VCaP (cell line): ENCODE measurements around the gene SERF2.
"Not testable (repeated sequence)": the region's sequence is repeated elsewhere in the genome, so short reads cannot be mapped to it uniquely, and the experiment has no call there.

Source experiments
- H3K27ac ChIP-seq: fragments of 450-650 bp; 2 replicates; pipeline ENCODE4 v1.5.1; 2017
- TF ChIP-seq, protein P1 (sequence below): fragments of 450-650 bp; conservative IDR thresholded peaks from 2 replicates; pipeline ENCODE4 v1.5.1; 2017; ENCODE audit warnings: mild to moderate bottlenecking, moderate library complexity

SERF2 gene

DNA sequence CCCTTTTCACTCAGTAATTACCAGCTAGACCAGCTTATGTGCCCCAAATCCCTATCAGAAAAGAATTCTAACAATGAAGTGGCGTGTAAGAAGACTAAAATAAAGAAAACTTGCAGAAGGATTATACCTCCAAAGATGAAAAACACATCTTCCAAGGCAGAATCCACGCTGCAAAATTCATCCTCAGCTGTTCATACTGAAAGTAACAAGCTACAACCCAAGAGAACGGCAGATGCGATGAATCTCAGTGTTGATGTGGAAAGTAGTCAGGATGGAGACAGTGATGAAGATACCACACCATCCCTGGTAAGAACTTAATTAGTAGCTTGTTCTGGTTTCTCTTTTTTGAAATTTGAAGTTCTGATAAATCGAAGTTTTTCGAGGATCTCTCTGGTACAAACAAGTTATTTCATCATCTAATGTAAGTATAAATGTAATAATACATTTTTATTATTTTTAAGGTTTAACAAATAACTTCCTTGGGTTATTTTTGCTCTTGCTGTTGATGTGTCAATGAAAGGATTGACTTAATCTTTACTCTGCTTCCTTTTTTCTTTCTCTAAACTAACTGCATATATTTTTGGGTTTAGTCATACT, 36.0 kb downstream of the SERF2 start:
- TF ChIP-seq, protein P1, sequence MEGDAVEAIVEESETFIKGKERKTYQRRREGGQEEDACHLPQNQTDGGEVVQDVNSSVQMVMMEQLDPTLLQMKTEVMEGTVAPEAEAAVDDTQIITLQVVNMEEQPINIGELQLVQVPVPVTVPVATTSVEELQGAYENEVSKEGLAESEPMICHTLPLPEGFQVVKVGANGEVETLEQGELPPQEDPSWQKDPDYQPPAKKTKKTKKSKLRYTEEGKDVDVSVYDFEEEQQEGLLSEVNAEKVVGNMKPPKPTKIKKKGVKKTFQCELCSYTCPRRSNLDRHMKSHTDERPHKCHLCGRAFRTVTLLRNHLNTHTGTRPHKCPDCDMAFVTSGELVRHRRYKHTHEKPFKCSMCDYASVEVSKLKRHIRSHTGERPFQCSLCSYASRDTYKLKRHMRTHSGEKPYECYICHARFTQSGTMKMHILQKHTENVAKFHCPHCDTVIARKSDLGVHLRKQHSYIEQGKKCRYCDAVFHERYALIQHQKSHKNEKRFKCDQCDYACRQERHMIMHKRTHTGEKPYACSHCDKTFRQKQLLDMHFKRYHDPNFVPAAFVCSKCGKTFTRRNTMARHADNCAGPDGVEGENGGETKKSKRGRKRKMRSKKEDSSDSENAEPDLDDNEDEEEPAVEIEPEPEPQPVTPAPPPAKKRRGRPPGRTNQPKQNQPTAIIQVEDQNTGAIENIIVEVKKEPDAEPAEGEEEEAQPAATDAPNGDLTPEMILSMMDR = no peak
- H3K27ac ChIP-seq = peak overlapping the region; percentile 72

DNA sequence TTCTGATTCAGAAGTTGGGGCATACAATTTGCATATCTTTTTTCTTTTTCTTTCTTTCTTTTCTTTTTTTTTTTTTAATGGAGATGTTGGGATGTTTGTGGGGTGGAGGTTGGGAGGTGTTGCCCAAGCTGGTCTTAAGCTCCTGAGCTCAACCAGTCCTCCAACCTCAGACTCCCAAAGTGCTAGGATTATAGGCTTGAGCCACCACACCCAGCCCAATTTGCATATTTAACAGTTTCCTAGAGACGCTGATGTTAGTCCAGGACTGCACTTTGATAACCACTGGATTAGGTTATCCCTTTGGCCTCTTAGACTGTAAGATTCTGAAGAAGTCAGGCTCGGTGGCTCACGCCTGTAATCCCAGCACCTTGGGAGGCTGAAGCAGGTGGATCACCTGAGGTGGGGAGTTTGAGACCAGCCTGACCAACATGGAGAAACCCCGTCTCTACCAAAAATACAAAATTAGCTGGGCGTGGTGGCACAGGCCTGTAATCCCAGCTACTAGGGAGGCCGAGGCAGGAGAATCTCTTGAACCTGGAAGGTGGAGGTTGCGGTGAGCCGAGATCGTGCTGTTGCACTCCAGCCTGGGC, 37.9 kb downstream of the SERF2 start:
- not testable (repeated sequence) for H3K27ac ChIP-seq

DNA sequence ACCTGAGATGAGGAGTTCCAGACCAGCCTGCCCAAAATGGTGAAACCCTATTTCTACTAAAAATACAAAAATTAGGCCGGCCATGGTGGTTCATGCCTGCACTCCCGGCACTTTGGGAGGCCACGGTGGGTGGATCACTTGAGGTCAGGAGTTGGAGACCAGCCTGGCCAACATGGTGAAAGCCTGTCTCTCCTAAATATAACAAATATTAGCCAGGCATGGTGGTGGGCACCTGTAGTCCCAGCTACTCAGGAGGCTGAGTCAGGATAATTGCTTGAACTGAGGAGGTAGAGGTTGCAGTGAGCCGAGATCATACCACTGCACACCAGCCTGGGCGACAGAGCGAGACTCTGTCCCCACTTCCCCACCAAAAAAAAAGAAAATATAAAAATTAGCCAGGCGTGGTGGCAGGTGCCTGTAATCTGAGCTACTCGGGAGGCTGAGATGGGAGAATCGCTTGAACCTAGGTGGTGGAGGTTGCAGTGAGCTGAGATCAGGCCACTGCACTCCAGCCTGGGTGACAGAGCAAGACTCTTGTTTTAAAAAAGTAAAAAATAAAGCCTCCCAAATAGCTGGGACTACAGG, 38.7 kb downstream of the SERF2 start:
- not testable (repeated sequence) for H3K27ac ChIP-seq

DNA sequence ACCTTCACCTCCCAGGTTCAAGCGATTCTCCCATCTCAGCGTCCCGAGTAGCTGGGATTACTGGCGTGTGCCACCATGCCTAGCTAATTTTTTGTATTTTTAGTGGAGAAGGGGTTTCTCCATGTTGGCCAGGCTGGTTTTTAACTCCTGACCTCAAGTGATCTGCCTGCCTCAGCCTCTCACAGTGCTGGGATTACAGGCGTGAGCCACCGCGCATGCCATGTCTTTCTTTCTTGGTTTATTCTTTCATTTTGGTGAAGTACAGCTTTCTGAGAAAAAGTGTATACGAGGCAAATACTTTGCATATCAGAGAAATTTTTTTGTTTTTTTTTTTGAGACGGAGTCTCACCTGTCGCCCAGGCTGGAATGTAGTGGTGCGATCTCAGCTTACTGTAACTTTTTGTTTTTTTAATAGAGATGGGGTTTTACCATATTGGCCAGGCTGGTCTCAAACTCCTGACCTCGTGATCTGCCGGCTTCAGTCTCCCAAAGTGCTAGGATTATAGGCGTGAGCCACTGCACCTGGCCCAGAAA, 39.5 kb downstream of the SERF2 start:
- H3K27ac ChIP-seq = not testable (repeated sequence)

DNA sequence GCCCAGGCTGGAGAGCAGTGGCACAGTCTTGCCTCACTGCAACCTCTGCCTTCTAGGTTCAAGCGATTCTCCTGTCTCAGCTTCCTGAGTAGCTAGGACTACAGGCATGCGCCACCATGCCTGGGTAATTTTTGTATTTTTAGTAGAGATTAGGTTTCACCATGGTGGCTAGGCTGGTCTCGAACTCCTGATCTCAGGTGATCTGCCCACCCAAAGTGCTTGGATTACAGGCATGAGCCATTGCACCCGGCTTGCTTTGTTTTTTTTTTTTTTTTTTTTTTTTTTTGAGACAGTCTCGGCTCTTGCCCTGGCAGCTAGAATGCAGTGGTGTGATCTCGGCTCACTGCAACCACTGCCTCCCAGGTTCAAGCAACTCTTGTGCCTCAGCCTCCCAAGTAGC, 40.4 kb downstream of the SERF2 start:
- H3K27ac ChIP-seq = not testable (repeated sequence)

DNA sequence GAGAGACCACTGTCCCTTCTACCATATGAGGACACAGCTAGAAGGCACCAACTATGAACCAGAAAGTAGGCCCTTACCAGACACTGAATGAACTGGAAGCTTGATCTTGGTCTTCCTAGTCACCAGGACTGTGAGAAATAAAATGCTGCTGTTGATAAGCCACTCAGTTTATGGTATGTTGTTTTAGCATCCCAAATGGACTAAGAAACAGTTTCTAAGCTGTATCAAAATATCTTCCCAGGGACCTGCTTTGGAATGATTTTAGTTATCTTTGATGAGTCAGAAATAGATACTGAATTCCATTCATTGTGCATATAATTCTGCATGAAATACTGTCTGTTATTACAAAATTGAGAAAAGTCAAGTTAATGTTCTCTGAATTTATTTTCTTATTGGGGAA, 53.3 kb downstream of the SERF2 start:
- TF ChIP-seq, protein P1 = no peak
- H3K27ac ChIP-seq = no peak overlapping the region
